HG03439 (cell line): ENCODE data around the gene COL4A2.

Experiments
- ATAC-seq: cut with Tn5 transposase; IDR thresholded peaks from one replicate; pipeline ENCODE4 v1.9.1; 2021; ENCODE audit warnings: mild to moderate bottlenecking, moderate library complexity; ENCODE audit not compliant: unreplicated experiment

Gene COL4A2

GRCh38 chr13:110431425-110432294 lies 124.6 kb downstream of the COL4A2 start:
- no peak for ATAC-seq

GRCh38 chr13:110432522-110432921 lies 125.4 kb downstream of the COL4A2 start:
- no peak for ATAC-seq

- no peak for ATAC-seq
Observed at GRCh38 chr13:110433014-110433413, 125.9 kb downstream of the COL4A2 start.

DNA sequence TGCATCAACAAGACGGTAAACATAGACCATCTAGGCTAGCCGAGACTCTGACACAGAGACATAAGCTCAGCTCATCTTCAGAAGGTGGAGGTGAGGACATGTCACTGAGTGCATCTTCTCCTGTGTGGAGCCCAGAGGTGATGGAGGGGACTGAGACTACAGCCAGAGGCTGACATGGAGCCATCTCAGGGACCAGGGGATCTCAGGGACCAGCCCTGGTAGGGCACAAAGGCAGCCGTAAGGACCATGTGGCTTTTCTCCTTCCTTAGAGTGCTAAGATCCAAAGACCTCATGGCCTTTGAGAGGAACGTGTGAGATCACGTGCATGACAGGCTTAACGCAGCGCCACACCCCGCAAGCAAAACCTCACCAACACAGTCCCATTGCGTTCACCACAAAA lies 127.5 kb downstream of the COL4A2 start:
- ATAC-seq = no peak

DNA sequence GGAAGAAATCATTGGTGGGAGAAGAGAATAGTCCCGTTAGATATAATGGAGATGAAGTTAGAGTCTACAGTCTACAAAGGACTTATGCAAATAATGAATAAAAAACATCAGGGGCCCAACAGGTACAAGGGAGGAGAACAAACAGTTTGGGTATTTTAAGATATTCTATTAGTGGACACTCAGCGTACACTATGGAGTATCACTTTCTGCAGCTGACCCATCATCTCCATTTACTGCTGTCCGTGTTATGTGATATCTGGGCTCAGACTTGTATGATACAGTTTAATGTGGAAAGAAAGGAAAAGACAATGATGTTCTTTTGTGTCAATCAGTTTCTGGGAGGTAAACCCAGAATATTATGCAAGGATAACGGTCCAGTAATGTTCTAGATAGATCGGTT lies 128.2 kb downstream of the COL4A2 start:
- no peak for ATAC-seq

DNA sequence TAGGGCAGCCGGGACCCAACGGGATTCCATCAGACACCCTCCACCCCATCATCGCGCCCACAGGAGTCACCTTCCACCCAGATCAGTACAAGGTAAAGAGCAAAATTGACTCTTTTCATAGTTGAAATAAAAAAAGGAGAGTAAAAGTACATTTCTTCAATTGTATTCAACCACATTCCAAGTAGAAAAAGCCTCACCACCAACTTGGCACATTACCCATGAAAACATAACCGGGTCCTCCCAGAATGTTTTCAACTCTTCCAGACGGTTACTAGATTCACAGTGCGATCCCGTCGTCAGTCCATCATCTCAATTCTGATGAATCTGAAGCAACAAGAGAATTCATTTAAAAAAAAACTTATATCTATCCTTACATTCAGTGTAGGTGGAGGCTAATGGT lies 129.2 kb downstream of the COL4A2 start:
- ATAC-seq = no peak

DNA sequence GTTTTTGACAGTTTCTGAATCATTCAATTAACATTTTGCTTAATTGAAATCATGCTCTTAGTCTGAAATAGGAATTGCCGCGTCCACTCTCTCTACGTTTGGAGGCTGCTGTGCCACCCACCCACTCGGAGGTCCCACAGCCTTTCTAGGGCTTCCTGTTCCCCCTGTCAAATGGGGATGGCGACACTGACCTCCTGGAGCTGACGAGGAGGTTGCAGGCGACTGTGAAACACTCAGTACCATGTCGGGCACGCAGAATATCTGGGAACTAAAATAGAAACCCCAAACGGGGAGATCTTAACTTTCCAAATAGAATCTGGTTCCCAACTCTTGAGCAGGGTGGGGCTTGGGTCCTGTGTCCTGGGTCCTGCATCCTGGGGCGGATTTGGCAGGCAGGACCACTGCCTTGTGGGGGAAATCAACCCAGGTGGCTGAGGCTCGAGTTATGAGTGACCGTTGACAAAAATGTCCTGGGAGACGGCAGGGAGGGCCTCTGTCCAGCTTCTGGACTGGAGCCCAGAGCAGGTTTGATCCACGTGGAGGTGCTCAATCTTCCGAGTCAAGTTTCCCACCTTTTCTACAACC lies 129.8 kb downstream of the COL4A2 start:
- no peak for ATAC-seq

GRCh38 chr13:110438211-110438610 lies 131.1 kb downstream of the COL4A2 start:
- ATAC-seq = no peak

- no peak for ATAC-seq
Observed at GRCh38 chr13:110438776-110439175, 131.7 kb downstream of the COL4A2 start.

GRCh38 chr13:110440946-110441731 lies 134.1 kb downstream of the COL4A2 start:
- ATAC-seq = no peak

GRCh38 chr13:110442930-110443621 lies 136.0 kb downstream of the COL4A2 start:
- ATAC-seq = no peak

DNA sequence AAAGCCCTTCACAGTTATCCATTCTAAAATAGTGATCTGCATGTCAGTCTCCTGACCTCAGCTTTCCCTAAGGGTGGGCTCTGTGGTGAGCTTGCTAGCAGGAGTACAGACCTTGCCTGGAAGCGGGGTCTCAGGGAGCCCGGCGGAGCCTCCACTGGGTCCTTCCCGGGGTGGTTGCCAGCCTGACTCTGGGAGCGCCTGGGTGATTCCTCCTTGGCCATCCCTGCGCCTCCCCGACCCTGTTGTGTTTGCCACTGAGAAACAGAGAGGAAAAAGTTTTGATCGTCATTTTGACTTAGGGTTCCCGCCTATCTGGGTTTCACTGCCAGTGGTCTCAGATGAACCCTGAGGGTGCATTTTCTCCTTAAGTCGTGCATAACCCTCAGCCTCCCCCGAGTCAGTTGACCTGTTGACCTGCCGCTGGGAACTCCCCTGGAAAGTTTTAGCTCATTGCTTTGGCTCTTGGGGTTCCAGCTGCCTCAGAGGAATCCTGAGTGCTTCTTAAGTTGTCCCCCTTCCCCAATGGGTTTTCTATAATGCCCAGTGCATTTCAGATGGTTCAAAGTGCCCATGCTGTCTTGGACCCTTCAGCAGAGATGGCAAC lies 136.6 kb downstream of the COL4A2 start:
- ATAC-seq = peak; percentile 40

DNA sequence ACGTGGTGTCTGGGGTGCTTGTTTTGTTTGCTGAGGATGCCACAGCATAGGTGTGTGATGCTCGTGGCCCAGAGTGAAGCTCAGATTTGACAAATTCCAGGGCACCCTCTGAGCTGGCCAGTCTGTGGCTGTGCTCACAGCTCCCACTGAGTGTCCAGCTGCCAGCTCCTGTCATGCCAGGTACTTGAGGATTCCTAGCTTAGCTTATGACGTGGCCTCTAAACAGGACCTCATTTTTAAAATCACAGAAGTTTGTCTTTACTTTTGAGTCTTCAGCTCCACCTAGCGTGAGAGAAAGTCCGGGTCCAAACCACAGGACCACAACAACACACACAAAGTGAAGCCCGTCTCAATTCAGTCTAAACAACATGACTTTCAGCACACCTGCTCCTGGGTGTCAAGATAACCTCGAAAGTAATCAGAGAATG lies 137.2 kb downstream of the COL4A2 start:
- peak; percentile 58 for ATAC-seq

GRCh38 chr13:110445183-110445582 lies 138.1 kb downstream of the COL4A2 start:
- no peak for ATAC-seq

DNA sequence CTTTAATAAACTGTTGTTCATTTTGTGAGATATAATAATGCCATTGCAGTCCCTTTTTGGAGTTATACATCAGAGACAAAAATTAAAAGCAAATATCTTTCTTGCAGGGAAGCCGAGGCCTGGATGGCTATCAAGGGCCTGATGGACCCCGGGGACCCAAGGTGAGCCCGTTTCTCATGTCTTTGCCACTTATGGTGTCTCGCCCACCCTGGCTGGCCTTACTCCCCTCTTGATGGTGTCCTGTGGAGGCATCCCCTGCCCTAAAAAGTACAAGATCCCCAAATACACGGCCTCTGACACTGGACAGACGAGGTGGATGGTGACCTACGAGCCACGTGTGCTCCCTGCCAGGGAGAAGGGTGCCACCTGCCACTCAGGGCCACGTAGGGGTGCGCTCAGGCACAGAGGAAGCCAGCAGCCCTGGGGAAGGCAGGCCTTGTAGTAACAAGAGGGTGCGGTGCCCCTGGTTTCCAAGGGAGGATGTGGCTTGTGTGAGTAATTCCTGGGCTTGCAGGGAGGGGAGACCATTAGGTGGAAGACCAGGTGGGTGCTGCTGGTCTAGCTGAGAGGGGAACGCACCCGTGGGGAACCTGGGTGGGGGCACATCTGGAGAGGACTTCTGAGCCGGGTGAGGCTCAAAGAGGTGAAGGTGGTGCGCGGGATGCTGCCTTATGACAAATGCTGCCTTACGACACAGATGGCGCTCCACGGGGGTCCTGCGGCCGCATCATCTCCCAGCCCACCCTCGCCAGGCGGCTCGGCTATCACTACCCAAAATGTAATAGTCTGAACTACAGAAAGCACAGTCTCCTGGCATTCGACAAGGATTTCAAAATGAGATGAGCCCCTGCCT lies 138.9 kb downstream of the COL4A2 start:
- ATAC-seq = no peak

DNA sequence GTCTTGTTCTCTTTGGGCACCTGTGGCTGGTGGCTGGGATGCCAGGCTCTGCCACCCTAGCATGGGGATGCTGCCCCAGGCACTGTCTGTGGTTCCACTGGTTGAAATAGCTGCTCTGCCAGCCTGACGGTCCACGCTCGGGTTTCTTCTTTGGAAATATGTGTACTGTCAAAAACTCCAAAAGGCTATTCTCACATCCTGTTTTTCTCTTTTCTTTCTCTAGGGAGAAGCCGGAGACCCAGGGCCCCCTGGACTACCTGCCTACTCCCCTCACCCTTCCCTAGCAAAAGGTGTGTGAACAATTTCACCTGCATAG lies 139.4 kb downstream of the COL4A2 start:
- no peak for ATAC-seq

DNA sequence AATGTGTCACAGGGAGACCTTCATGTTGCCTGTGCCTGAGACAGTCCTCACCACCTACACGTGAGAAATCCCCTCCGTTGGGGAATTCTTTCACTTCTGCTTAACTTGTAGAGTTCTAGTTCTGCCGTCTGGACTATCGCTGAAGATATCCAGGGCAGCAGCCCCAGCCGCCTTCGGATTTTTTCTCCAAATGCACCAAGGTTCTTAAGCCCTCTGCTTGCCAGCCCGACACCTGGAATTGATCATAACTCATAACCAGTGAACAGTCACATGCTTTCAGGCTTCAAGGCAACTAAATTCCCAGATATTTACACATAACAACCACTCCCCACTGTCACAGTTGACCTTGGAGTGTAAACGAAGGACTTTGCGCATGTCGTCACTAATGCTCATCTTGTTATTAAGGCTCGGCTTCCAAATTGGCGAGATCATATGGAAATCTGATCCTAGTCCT lies 140.0 kb downstream of the COL4A2 start:
- no peak for ATAC-seq

GRCh38 chr13:110447801-110448200 lies 140.7 kb downstream of the COL4A2 start:
- ATAC-seq = no peak

- ATAC-seq = no peak
Observed at GRCh38 chr13:110448230-110448629, 141.1 kb downstream of the COL4A2 start.

DNA sequence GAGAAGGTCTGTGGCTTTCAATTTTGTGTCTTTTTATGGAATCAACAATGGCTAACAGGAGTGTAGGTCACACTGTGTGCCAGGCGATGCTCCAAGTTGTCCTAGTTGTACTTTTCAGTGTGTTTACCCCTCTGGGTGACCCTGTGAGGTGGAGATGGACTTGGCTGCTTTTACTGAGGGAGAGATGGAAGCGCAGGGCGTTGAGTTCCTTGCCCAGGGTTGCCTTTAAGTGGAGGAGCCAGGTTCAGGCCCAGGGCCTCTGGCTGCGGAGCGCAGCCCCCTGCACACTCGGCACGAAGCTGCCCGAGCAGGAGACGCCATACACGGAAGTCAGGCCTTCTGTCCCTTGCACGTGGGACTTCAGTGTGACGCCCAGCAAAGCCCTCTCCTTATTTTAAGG lies 141.6 kb downstream of the COL4A2 start:
- no peak for ATAC-seq
